ENCODE measurements around the gene ANKRD60.

GRCh38 chr20:58224097-58224496 lies 4.4 kb downstream of the ANKRD60 start:
- no peak for TF ChIP-seq EZH2 (IDR thresholded peaks at IDR 0.05; ENCODE audit: insufficient read depth, poor library complexity, severe bottlenecking)
- no peak for TF ChIP-seq EZH2phosphoT487 (IDR thresholded peaks at IDR 0.05; ENCODE audit: insufficient read depth, low read depth)
